GM10266 (cell line): Measurements from ENCODE around the gene IAPP.

Source experiments
- DNase-seq: peaks from one replicate; pipeline ENCODE4 v3.0.0; 2012; ENCODE audit errors: extremely low spot score
- CTCF ChIP-seq: IDR thresholded peaks from 2 replicates; pipeline ENCODE4 v1.5.1; 2012; ENCODE audit warnings: mild to moderate bottlenecking, low read depth; ENCODE audit not compliant: control insufficient read depth, insufficient read depth; ENCODE audit errors: missing control alignments

The IAPP gene

GRCh38 chr12:21372602-21373001, at the start of gene IAPP:
Gene IAPP, plus strand, starts transcription at chr12:21372902. Its CDS starts 450 bp downstream, at chr12:21373352.
- DNase-seq = no peak
- TF ChIP-seq CTCF = no peak

- no peak for TF ChIP-seq CTCF
- DNase-seq = no peak
Observed at GRCh38 chr12:21323736-21324135, 49.0 kb upstream of the IAPP start.

GRCh38 chr12:21324551-21324950, 48.2 kb upstream of the IAPP start:
- no peak for TF ChIP-seq CTCF
- DNase-seq = no peak

- DNase-seq = no peak
- no peak for TF ChIP-seq CTCF
Observed at GRCh38 chr12:21328578-21328977, 44.1 kb upstream of the IAPP start.

GRCh38 chr12:21330682-21331253, 41.9 kb upstream of the IAPP start:
- no peak for DNase-seq
- no peak for TF ChIP-seq CTCF

GRCh38 chr12:21334771-21335325, 37.9 kb upstream of the IAPP start, which contains the start of gene SLCO1A2:
Gene SLCO1A2, minus strand, starts transcription at chr12:21334917. Its CDS starts 270 bp downstream, at chr12:21334647.
- no peak for TF ChIP-seq CTCF
- DNase-seq = no peak

GRCh38 chr12:21336656-21337055, 36.0 kb upstream of the IAPP start:
- DNase-seq = no peak
- TF ChIP-seq CTCF = no peak
